GM19452 (cell line): ENCODE data around the gene ACKR3.

Experiments used
- ATAC-seq: cut with Tn5 transposase; IDR thresholded peaks from one replicate; pipeline ENCODE4 v1.9.1; 2021; ENCODE audit not compliant: unreplicated experiment

Gene ACKR3

DNA sequence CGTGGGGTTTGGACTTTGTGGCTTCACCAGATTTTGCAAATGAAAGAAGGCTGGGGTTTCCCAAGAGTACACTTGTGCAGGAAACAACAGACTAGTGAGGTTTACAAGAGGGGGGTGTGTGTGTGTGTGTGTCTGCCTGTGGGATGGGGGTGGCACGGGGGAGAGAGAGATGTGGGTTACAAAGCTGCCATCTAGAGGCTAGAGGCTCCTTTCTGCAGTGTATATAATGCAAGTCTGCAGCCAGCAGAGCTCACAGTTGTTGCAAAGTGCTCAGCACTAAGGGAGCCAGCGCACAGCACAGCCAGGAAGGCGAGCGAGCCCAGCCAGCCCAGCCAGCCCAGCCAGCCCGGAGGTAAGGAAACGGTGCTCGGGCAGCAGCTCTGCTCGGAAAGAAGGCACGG is at the start of gene ACKR3:
Gene ACKR3, plus strand, starts transcription at position 253 of the 401 bp plus-strand sequence. CDS start 10,641 bp downstream, outside the sequence.
- ATAC-seq: peak; percentile 70

DNA sequence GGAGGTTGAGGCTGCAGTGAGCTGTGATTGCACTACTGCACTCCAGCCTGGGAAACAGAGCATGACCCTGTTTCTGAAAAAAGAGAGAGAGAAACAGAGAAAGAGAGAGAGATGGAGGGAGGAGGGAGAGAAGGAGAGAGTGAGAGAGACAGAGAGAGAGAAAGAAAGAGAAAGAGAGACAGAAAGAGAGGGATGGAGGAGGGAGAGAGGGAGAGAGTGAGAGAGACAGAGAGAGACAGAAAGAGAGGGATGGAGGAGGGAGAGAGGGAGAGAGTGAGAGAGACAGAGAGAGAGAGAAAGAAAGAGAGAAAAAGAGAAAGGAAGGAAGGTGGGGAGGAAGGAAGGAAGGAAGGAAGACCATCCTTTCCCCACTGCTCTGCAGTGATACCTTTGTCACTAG is 48.1 kb upstream of the ACKR3 start:
- no peak for ATAC-seq

DNA sequence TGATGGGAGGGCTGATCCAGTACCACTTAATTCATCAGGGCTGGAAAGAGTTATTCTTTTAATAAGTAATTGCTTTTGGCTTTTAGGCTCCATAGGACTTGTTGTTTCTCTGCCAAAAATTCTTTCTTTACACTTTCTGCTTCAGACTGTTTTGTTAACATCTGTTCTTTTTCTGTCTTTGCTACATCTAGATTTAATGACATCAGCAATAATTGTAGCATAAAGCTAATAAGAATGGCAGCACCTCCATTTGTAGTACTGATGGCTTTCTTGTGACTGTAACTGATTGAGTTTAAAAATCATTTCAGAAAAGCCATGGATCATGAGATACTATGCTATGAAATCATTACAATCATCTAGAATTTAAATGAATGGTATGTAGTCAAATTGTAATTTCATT is 46.4 kb upstream of the ACKR3 start:
- ATAC-seq: no peak

DNA sequence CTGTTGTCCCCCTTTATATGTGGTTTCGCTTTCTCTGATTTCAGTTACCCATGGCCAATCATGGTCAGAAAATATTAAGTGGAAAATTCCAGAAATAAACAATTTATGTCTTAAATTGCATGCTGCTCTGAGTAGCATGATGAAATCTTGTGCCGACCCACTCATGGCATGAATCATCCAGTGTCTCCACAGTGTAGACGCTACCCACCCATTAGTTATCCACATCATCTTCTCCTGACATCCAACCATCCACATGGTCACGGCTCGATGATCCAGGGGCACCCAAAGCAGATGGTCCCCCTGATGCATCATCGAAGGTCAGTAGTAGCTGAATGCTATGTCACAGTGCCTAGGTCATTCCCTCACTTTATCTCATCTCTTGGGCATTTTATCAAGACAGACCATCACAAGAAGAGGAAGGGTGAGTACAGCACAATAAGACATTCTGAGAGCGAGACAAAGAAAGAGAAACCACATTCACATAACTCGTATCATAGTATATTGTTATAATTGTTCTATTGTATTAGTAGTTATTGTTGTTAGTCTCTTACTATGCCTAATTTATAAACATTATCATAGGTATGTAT is 44.1 kb upstream of the ACKR3 start:
- no peak for ATAC-seq

DNA sequence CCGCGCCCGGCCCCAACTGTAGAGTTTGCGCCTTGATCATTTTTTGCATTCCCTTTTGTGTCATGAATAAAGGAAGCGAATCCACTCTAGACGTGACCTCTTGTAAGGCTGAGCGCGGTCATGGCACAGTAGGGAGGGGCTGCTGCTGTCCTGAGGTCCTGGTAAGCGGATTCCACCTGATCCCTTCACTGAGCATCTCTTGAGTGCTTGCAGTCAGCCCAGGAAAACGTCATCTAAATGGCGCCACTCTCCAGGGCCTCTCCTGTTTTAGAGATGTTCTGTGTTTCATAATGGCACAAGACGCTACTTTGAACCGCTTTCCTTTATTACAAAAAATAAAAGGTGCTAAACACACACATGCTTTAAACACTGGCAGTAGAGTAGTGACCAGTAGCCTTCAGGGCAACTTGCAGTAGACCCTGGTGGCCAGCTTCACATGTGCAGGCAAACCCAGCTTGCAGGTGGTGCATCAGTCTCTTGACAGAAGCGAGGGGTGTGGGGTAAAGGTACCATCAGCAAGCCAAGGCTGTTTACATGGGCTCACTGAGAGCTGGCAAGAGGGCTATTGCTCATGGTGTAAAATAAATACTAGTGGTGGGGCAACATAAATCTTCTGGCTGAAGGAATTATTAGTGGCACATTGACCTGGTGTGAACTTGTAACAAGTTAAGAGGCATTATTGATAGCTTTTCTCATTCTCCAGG is 43.0 kb upstream of the ACKR3 start:
- no peak for ATAC-seq

DNA sequence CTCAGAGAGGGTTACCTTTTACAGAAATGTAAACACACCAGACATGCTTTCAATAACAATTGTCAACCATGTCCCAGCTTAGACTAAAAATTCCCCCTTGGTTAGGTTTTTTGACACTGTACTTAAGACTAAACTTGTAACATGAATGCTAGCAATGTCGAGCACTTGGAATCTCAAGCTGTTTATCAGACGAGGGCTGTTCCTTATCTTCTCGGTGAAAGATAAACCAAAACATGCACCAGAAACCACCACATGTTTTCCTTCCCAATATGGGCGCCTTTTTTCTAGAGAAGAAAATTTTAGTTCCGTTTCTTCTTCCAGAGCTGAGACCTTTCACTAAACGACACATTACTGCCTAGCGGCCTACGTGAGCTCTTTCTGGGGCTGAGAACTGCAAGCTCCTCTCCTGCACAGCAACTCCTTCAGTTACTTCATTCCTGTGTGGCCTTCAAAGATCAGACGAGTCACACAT is 42.4 kb upstream of the ACKR3 start:
- no peak for ATAC-seq

DNA sequence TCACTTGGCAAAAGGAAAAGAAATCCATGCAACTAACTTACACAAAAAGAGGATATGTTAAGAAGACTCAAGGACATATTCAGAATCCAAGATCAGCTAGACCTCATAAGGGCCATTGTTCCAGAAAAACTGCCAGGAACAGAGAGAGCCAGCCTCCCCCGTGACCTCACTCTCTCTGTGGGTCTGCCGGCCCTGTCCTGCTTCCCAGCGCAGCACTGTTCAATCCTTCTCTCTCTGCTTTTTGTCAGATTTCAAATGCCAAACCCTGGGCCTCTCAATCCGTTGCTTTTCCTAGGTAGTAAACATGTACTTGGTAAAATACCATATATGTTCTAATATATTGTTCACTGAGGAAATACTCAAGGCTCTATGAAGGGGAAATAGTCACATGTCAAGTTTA is 40.0 kb upstream of the ACKR3 start:
- ATAC-seq: no peak

DNA sequence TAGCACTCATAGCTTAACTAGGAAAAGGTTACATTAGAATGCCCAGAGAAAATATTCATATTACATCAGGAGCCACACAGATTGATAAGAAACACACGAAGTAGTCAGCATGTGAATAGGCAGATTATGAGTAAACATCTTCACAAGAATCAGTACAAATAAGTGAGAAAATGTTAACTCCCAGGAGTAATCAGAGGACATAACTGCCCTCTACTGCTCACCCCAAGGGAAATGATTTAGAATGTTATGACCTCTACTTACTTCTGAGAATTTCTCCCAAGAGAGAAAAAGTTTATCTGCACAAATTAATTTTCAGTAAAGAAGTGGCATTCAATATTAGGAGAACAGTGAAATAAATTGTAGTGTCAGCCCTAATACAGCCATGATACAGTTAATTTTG is 39.1 kb upstream of the ACKR3 start:
- ATAC-seq: no peak

DNA sequence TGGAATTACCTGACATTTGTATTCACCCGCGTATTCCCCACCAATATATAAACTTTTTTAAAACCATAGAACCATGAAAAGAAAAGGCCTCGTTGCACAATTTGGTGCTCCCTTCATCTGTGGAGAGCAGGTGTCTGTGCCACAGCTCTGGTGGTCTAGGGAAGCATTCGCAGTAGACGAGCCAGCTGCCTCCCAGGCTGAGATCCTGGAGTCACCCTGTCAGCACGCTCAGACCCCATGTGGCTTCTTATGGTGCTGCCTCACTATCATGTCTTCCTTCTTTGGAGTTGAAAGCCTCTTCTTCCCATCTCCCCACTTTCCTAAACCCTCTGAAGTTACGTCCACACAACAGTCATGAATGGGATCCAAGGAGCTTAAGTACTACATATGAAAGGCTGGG is 38.4 kb upstream of the ACKR3 start:
- no peak for ATAC-seq

DNA sequence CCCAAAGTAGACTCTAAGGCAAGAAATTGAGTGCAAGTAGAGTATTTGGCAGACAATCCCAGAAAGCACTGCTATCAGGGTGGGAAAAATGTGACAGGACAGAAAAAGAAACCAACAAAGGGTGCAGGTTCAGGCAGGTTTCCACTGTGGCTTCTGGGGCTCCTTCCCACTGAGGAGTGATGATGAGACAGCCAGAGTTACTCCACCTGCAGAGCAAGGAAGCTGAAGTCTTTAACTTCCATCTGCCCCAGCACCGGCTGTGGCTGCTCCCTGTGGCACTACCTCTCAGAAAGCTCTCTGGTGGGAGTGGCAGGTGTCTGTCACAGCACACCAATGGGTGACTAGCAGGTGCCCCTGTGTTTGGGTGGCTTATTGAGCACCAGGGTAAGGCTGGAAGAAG is 37.6 kb upstream of the ACKR3 start:
- no peak for ATAC-seq

DNA sequence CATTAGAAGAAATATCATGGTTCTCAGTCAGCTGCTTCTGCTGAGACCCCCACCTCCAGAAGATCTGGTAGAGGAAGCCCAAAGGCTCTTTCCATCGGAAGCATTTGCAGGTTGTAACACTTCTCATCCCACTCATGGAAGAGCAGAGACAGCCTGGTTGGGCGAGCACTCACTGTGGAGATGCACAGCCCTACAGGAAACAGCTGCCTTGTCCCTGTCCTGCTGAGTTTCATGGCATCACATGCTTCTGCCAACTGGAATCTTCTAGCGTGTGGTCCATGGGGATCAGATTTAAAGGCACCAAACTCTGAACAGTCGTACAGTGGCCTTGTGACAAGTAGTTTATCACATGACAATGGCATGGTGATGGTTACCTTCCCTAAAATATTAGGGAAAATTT is 36.3 kb upstream of the ACKR3 start:
- ATAC-seq: no peak

DNA sequence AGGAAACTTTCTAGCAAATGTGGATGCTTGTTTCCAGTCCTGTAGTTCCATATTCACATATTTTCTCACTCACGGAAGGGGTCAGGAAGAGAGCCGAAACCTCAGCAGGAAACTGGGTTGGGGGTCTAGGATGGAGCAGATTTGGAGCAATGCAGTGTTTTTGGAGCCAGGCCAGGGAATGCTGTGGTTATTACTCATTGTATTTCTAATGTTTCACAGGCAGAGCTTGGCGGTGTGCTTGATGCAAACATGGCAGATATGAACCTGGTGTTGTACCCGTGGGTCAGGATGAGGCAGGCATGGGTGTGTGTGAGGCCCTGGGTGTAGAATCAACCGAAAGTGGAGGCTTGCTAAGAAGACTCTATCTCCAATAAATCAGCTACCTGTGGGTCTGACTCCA is 34.6 kb upstream of the ACKR3 start:
- ATAC-seq: no peak

DNA sequence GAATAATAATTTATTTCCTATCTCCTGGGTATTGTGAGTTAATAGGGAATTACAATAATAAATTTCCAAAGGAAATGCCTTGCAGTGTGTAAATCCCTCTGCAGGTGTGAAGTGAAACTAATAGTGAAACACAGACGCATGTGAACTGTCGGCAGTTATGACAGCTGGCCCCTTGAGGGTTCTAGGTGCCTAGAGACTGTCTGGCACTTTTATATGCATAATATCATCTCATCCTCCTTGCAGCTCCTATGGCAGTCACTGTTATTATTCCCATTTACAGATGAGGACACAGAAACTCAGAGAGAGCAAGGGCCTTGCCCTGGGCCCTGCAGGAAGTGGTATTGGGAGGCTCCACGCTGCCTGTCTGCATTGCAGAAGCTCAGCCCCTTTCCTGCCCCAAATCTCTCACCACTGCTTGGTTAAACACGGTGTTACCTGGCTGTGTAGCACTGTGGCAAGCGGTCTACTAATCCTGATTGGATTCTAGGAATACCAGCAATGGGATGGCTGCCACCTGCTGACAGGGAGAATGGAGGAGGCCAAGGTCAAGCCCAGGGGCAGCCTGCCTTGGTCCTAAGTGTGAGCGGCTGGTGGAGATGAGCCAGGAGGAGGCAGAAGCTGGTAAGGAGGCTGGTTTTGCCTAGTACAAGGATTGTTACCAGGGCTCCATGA is 32.8 kb upstream of the ACKR3 start:
- ATAC-seq: peak; percentile 67

DNA sequence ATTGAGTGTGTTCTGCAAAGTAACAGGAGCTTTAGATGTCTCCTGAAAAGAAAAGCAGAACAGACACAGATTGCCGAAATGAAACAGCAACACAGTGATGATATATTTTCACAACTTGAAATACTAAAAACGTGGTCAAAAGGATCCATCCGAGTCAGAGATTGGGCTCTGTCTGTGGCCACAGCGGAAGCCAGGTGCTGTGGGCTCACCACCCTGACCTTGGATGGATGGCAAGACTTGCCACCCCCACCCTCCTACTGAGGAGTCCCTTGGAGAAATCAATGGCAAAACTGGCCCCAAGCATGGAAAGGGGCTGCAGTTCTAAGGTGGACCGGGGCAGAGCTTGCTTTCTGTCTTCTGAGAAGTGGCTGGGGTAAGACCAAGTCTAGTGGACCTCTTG is 31.4 kb upstream of the ACKR3 start:
- no peak for ATAC-seq

DNA sequence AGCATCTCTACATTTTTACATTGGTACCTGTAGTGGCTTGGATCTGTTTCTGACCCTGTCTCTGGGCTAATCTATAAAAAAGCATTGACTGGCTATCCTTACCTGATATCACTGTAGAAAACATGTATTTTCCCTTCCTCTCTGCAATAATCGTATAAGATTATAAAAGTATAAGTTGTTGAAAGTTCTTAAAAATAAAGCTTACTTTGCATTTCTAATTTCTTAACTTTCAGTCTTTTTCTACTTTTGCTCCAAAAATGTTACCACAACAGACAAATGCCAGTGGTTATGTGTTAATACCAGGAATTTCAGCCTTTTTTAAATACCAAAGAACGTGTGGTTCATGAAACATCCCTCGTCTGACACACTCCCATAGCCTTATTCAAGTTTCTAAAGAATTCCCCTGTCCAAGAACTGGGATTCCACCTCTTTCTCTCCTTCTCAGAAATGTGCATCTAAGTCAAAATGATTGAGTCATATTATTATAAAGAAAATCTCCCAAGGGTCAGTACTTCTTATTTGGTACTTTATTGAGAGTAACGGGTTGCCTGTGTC is 28.5 kb upstream of the ACKR3 start:
- no peak for ATAC-seq

DNA sequence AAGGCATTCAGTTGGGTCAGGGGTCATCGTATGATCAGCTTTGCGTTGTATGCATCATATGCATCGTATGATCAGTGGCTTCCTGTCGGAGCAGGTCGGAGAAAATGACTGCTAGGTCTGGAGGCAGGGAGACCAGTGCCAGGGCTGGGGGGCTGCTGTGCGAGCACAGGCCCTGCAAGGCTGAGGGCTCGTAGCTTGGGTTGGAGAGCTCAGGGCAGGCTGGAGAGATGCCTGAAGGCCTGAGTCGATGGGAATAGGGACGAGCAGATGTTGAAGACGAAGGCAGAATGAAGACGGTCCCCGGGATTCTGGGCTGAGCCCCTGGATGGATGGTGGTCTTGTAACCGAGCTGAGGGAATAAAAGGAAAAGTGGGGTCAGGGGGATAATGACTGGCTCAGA is 25.3 kb upstream of the ACKR3 start:
- ATAC-seq: no peak

DNA sequence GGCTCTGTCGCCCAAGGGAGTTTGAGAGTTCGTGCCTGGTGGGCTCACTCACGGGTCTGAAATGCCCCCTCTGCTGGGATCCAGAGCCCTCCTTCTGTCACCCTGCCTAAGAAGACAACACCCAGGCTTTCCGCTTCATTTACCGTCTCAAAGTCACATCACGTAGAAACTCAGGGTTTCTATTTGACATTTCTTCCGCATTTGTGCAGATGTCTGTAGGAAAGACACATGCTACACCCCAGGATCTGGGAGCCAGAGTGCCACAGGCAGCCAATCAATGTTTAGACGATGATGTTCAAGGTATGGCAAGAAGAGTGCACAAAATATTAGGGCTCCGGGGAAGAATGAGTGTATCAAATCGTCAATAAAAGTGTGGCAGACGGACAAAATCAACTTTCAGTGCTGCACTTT is 24.4 kb upstream of the ACKR3 start:
- peak; percentile 47 for ATAC-seq

DNA sequence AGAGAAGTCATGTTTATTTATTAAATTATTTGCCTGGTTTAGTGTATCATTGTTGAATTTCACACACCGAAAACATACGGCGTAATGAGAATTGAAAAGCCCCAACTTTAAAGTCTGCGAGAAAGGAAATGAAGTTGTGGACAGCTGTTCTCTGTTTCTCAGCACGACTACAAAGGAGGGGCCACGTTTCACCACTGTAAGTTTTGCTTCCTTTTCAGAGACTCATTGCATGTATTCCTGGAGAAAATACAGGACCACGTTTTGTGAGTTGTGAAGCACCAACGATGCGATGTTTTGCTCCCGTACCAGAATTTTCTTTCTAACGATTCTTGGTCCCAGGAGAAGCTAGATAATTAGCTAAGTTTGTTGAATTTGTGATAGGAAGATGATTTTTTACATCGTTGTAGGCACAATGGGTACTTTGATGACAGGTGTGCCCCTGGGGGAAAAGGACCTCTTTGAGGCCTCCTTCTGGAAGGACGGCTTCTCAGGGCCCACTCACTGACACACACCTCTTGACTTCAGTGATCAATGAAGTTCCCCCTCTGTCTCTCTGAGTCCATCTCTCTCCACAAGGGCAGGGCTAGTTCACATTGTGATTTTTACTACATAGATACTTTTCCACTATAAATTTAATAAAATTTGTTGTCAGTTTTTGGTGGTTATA is 23.7 kb upstream of the ACKR3 start:
- ATAC-seq: peak; percentile 55

DNA sequence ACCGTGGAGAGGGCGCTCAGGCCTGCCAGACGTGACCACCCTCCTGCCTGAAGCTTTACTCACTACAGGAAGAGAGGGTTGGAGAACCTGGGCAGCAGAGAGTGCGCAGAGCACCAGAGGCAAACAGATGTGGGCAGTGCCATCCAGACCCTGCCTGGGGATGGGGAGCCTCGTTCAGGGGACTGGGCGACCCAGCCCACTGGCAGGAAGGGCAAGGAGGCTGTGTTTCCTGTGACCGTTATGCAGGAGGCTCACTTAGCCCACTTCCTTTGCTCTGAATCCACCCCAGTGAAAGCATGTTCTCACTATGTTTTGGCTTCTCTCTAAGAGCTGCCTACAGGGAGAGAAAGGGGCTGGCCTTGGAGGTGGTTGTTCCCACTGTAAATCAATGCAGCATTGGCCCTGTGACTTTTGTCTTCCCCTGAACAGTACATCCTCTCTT is 23.0 kb upstream of the ACKR3 start:
- ATAC-seq: peak; percentile 33

DNA sequence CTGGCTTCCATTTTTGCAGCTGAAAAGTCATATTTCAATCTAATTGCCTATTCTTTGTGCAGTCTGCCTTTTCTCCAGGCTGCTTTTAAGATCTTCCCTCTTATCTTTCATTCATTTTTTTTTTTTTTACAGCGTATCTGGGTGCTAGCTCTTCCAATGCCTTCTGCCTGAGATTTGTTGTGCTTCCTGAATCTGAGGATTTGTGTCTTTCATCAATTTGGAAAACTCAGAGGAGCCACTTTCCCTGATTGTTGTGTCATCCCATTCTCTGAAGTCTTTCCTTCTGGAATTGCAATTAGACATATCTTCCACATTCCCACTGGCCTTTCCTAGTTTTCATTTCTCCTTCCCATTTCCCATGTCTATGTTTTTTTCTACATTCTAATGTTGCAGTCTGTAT is 21.9 kb upstream of the ACKR3 start:
- no peak for ATAC-seq

DNA sequence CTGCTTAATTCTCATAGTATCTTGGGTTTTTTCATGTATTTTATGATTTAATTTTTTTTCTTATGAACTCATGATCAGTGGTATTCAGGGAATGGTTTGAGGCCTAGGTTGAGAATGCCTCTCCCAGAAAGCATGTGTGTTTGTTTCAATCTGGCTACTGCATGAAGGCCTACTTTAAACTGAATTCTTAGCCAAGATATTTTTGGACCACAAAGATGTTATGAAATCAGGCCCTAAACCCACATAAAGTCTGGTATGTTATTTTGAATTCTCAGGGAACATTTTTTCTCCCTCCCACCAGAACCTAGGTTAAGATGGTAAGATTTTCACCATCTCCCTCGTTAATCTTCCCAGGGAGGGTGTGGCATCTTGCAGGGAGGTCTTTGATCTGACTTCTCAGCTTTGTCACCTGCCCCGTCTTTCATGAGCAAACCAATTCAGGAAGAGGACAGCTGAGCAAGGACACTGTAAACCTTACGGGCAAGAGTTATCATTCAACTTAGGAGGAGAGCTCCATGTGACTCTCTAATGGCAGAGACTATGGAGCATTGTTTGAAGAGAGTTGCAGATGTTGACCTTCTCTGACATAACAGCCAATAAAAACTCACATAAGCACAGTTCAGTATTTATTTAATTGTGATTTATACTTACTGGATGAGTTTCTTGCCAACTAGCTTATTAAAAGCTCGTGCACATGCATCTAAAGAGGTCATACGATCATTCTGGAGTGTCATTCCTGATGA is 21.3 kb upstream of the ACKR3 start:
- ATAC-seq: no peak
